Measurements from ENCODE around the gene SP100.

The SP100 gene

GRCh38 chr2:230411570-230412370 is 4.2 kb upstream of the SP100 start:
- peak overlapping the region; percentile 62; the same call in 1 of the 2 replicates for H3K4me3 ChIP-seq (ENCODE audit: low read length)
- TF ChIP-seq ZNF274 (IDR thresholded peaks at IDR 0.05; ENCODE audit: low read depth, low read length): no peak

DNA sequence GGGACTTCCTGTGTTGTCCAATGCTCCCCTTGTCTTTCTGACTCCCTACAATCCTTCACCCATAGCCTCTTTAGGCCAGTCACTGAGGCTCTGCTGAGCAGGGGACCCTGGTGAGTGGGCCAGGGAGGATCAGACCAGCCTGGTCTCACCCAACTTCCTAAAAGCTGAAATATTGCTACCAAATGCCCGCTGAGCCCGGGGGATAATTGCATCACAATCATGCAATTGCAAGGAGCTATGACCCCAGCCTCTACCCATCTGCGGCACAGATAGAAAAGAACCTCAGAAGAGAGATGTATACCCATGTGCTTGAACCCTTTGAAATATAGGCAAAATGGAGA is 3.7 kb upstream of the SP100 start:
- peak overlapping the region; percentile 62; the same call in 1 of the 2 replicates for H3K4me3 ChIP-seq (ENCODE audit: low read length)
- no peak for TF ChIP-seq ZNF274 (IDR thresholded peaks at IDR 0.05; ENCODE audit: low read depth, low read length)

DNA sequence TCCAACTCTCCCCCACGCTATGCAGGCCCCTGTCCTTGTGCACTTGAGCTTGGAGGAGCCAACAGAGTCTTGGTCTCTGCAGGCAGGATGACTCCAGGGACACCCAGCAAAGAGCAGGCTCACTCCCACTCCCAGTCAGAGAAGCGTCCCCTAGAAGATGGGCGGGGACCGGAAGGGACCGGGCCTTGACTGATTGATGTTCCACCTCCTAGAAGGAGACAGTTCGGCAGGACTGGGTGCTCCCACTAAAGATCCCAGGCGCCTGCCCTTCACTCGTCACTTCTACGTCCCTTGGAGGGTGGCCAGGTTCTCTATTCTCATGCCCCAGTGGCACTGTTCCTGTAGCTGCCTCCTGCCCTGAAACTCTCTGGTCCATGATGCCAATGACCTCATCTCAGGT is 3.2 kb upstream of the SP100 start:
- H3K4me3 ChIP-seq (ENCODE audit: low read length): no peak overlapping the region
- no peak for TF ChIP-seq ZNF274 (IDR thresholded peaks at IDR 0.05; ENCODE audit: low read depth, low read length)

DNA sequence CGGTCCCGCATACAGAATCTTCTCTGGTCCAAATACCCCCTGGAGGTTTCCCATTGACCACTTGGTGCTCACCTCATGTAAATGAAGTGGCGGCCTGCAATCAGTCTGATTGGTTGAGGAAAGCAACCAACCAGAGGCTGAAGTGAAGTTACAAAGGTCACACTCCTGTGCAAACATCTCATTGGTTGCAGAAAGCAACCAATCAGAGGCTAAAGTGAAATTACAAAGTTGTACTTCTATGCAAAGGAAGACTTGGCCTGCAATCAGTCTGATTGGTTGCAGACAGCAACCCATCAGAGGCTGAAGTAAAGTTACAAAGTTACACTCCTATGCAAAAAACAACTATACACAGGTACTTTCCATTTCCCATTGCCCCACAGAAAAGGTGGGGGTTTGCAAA is 2.5 kb upstream of the SP100 start:
- no peak overlapping the region for H3K4me3 ChIP-seq (ENCODE audit: low read length)
- TF ChIP-seq ZNF274 (IDR thresholded peaks at IDR 0.05; ENCODE audit: low read depth, low read length): no peak

DNA sequence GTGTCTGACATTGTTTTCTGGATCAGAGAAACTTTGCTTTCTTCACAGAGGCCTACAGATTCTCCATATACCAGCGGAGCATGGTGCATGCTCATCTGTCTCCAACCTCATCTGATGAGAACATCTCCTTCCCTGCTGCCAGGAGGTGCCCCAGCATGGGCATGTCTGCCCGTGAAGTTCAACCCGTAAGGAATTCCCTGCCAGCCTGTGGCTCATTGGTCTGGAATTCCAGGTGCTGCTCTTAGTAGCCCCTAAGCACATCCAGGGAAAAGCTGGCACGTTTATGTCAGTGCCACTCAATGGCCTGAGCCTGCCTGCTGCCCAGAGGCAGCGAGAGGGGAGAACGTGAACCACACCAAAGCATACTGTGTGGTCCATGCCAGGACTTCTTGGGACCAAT is 1.7 kb upstream of the SP100 start:
- no peak for TF ChIP-seq ZNF274 (IDR thresholded peaks at IDR 0.05; ENCODE audit: low read depth, low read length)
- H3K4me3 ChIP-seq (ENCODE audit: low read length): no peak overlapping the region

- no peak for TF ChIP-seq ZNF274 (IDR thresholded peaks at IDR 0.05; ENCODE audit: low read depth, low read length)
- peak overlapping the region; percentile 100; the same call in 1 of the 2 replicates for H3K4me3 ChIP-seq (ENCODE audit: low read length)
These were observed 1.4 kb downstream of the SP100 start for GRCh38 chr2:230417436-230417835.

DNA sequence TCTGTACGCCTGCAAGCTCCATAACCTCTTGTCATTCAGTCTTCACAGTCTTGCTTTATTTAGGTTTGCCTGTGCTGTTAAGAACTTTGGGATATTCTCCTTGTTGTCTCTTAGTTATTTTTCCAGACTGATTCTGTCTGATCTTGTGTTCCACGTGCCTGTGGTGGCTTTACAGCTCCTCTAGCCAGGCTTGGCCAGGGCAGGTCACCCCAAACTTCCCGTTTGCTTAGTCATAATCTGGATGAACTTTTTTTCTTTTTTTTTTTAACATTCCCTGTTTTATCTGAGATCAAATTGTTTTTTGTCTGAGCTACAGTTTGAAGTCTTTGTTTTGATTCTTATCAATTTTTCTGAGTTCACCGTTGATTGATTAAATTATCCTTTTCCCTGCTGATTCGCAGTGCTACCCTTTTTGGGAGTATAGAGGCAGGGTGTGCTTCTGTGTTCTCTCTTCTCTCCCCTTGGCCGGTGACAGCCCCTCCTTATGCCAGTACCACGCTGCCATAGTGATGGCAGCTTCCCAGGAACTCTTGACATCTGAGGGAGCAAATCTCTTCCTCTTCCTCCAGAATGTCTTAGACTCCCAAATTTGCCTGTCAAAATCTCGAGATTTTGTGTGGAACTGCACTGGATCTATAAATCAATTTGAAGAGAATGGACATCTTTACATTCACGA is 2.5 kb downstream of the SP100 start:
- H3K4me3 ChIP-seq (ENCODE audit: low read length): peak overlapping the region; percentile 100

DNA sequence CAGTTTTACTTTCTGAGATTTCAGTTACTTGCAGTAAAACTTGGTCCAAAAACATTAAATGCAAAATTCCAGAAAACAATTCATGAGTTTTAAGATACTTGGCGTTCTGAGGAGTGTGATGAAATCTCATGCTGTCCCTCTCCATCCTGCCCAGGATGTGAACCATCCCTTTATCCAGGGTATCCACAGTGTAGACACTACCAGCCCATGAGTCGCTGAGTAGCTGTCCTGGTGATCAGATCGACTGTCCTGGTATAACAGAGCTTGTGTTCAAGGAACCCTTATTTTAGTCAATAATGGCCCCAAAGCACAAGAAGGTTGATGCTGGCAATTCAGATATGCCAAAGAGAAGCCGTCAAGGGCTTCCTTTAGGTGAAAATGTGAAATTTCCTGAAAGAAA is 3.2 kb downstream of the SP100 start:
- H3K4me3 ChIP-seq (ENCODE audit: low read length): peak overlapping the region; percentile 100
- no peak for TF ChIP-seq ZNF274 (IDR thresholded peaks at IDR 0.05; ENCODE audit: low read depth, low read length)

More for the DNA sequence above, 2.5 kb downstream of the SP100 start:
- TF ChIP-seq ZNF274 (IDR thresholded peaks at IDR 0.05; ENCODE audit: low read depth, low read length): no peak

DNA sequence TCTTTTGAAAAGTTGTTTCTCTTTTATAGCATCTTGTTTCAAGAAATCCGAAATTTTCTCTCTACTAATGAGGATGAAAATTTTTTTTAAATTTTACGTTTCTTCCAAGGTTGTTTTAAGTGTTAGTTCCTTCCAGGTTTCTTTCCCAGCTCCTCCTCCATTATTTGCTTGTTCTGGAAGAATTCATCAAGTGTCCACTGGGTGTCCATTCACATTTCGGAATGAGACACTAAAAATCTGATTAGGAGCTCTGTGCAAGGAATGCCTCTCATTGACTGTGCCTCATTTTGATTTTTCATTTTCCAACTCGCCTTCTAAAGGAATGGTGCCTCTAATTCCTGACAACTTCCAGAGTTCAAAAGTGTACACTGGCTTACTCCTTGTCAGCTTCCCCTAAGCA is 6.1 kb downstream of the SP100 start:
- no peak for TF ChIP-seq ZNF274 (IDR thresholded peaks at IDR 0.05; ENCODE audit: low read depth, low read length)
- no peak overlapping the region for H3K4me3 ChIP-seq (ENCODE audit: low read length)

DNA sequence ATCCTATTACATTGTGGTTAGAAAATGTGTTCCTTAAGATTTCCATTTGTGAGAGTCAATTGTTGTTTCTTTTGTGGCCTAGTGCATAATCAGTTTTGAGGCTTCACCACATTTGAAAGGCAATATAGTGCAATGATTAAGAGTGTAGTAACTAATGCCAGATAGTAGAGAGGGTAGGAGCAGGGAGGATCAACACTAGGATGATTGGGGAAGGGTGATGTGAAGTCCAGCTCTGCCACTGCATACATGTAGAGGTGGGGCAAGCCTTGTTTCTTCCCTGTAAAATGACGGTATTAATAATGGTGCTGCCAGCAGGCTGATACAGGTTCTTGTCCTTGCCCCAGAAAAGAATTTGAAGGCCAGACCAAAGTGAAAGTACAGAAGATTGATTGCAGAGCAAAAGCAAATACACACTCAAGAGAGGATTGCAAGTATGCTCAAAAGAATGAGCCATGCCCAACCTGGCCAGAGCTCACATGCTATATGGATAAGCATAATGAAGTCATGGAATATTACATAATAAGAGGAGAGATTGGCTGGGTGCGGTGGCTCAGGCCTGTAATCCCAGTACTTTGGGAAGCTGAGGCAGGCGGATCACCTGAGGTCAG is 8.0 kb downstream of the SP100 start:
- 0 out of 2 replicates have a peak overlapping the region, but pooled peaks have one; percentile 27 for H3K4me3 ChIP-seq (ENCODE audit: low read length)
- no peak for TF ChIP-seq ZNF274 (IDR thresholded peaks at IDR 0.05; ENCODE audit: low read depth, low read length)

- no peak for TF ChIP-seq ZNF274 (IDR thresholded peaks at IDR 0.05; ENCODE audit: low read depth, low read length)
- no peak overlapping the region for H3K4me3 ChIP-seq (ENCODE audit: low read length)
These were observed 9.4 kb downstream of the SP100 start for GRCh38 chr2:230425377-230425776.

- TF ChIP-seq ZNF274 (IDR thresholded peaks at IDR 0.05; ENCODE audit: low read depth, low read length): no peak
- no peak overlapping the region for H3K4me3 ChIP-seq (ENCODE audit: low read length)
These were observed 13.5 kb downstream of the SP100 start for GRCh38 chr2:230429513-230429912.

- no peak for TF ChIP-seq ZNF274 (IDR thresholded peaks at IDR 0.05; ENCODE audit: low read depth, low read length)
- H3K4me3 ChIP-seq (ENCODE audit: low read length): no peak overlapping the region
These were observed 15.2 kb downstream of the SP100 start for GRCh38 chr2:230430957-230431910.
